Skeletal muscle cell (primary cell): ENCODE measurements around the gene TMEM123.

Experiments
- DNase-seq: peaks from one replicate; pipeline ENCODE4 v3.0.0-alpha.2; 2010; ENCODE audit warnings: low read depth
- H3K4me3 ChIP-seq: 2 replicates; pipeline ENCODE4 v1.5.1; 2011; ENCODE audit warnings: low read depth, mild to moderate bottlenecking, control low read depth, low read length, moderate library complexity

TMEM123 gene

DNA sequence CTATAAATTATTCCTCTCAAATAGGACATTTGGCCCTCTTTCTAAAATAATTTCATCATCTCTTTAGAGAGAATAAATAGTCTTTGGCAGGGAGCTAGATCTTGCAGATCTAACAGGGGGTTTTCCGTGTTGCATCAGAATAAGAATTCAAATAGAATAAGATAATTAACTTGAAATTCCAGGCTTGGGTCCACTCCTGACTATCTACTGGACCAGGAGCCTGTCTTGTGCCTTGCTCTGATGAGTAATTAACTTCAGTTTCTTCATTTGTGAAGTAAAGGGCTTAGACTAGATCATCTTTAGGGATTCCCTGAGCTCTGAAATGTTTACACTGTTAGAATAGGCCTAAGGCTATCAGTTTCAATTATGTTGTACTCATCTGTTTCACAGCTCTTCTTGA is 23.5 kb upstream of the TMEM123 start:
- no peak for DNase-seq

DNA sequence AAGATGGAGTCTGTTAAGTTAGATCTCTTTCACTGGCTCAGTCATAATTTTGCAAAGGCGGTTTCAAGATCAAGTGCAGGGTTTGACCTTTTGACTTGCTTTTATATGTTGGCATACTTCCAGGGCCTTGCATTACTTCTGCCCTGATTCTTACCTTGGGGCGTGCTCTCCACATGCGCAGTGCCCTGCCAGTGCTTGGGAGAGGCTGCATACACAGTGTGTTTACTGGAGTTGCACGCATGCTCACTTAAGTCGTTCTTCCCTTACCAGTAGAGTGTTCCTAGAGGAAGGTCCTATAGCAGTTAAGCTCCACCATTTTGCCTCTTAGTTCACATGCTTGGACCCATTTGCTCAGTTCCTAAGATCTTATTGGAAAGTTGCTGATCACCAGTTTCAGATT is 21.0 kb upstream of the TMEM123 start:
- DNase-seq = no peak
- no peak overlapping the region for H3K4me3 ChIP-seq

More for the DNA sequence above, 23.5 kb upstream of the TMEM123 start:
- H3K4me3 ChIP-seq = no peak overlapping the region

DNA sequence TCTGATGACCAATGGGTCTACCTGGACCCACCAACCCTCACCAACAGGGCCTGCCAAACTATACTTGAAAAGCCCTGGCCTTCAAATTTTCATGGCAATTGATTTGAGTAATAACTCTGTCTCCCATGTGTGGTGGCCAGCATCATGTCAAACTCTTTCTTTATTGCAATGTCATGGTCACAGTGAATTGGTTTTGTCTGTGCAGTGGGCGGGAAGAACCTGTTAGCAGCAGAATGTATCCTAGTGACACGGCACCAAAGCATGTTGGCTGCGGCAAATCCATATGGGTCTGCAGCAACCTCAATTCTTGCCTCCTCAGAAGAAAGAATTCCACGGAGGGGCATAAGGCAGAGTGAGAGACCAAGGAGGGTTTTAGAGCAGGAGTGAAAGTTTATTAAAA is 19.6 kb upstream of the TMEM123 start:
- no peak overlapping the region for H3K4me3 ChIP-seq
- DNase-seq = no peak

- H3K4me3 ChIP-seq = no peak overlapping the region
- no peak for DNase-seq
Measured at GRCh38 chr11:102471474-102471873, 18.9 kb upstream of the TMEM123 start.

DNA sequence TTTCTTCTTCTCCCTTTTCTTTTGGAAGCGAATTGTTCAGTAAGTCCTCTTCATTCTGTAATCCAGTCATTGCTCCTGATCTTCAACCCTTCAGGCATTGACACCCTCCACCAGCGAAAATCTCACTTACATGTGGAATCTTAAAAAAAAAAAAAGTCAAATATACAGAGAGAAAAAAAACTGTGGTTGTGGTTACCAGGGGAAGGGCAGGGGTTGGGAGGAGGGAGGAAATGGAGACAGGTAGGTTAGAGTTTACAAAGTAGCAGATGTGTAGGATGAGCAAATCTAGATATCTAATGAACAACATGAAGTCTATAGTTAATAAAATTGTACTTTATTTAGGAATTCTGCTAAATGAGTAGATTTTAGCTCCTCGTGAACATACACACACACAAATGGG is 17.7 kb upstream of the TMEM123 start:
- DNase-seq = no peak

DNA sequence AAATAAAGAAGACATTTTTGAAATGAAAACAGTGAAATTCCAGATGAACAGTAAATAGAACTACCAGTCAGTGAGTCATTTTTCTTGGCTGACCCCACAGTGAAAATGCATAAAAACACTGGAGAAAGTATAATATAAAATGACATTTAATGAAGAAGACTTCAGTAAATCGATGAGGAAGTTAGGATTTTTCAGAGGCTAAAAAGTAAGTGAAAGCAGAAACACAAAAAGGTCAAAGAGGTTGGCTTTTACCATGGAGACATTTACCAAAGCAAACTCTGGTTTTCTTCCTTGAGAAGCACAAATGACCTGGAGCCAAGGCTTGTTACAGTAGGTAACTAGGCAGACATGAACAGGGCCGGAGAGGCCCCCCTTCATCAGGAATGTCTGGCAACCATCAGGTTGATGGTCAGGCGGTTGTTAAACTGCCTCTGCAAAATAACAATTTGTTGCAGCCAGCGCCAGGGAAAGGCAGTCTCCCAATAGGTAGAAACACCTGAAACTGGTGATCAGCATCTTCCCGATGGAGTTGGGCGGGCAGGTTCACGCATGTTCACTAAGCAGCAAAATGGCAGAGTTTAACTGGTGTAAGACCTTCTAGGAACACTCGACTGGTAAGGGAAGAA is 16.7 kb upstream of the TMEM123 start:
- H3K4me3 ChIP-seq = no peak overlapping the region
- DNase-seq = no peak

More for the DNA sequence above, 17.7 kb upstream of the TMEM123 start:
- no peak overlapping the region for H3K4me3 ChIP-seq

- no peak overlapping the region for H3K4me3 ChIP-seq
- DNase-seq = no peak
Measured at GRCh38 chr11:102468616-102469195, 16.1 kb upstream of the TMEM123 start.

DNA sequence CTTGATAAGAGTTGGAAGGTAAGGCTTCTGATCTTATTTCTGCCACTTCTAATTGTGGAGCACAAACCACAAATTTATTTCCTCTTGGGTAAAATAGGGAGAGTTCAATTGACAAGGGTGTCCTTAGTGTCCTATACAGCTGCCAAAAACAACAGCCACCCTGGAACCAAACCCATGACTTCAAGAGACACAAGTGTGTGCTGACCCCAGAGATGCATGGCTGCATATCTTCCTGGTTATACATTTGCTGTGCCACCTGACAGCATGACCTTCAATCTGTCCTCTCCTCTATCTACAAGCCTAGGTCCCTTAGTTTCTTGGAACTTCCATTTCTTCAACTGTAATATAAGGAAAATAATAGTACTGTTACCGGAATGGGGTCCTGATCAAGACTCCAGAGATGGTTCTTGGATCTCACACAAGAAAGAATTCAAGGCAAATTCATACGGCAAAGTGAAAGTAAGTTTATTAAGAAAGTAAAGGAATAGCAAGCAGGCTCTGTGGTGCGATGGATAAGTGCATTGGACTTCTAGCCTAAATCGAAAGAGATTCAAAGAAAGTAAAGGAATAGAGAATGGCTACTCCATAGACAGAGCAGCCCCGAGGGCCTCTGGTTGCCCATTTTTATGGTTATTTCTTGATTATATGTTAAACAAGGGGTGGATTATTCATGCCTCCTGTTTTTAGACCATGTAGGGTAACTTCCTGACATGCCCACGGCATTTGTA is 15.5 kb upstream of the TMEM123 start:
- no peak overlapping the region for H3K4me3 ChIP-seq
- DNase-seq = no peak

- no peak overlapping the region for H3K4me3 ChIP-seq
- DNase-seq = no peak
Measured at GRCh38 chr11:102467080-102467708, 14.6 kb upstream of the TMEM123 start.

DNA sequence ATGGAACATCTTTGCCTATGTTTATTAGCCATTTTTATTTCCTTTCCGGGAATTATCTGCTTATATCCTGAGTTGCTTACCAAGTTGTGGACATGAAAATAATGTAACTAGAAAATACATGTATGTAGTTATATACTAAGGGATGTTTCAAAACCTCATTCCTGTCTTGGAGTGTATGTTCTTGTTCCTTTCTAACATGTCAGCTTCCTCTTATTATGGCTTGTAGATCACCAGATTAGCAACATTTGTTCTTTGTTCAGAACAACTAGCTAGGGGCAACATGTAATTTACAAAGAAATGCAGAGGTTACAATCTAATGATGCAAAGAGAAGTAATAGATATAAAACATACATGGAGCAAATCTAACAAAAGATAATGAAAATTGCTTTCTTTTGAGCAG is 13.1 kb upstream of the TMEM123 start:
- DNase-seq = no peak
- no peak overlapping the region for H3K4me3 ChIP-seq

DNA sequence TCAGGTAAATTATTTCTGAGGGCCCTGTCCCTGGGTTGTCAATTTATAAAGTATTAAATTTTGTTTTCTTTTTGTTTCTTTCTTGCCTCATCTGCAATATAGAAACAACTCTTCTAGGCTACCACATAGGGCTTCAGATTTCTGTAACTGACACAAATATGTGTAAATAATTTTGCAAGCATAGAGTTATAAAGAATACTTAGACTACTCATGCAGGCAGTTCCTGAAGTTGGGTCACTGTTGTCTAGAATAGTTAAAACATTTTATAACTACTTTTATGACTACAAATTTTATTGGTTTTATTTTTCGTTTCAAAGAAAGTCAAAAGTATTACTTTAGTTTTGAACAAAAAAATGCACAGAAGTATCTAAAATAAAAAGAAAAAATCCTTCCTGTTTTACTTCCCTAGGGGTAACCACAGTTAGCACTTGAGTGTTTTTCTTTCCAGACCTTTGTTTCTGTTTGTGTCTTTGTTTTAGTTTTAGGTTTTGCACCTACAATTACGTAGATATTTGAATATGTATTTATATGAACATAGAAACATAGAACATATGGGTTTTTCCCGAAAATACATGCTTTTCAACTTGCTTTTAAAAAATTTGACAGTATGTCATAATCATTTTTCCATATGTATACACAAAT is 12.4 kb upstream of the TMEM123 start:
- no peak overlapping the region for H3K4me3 ChIP-seq
- DNase-seq = no peak

DNA sequence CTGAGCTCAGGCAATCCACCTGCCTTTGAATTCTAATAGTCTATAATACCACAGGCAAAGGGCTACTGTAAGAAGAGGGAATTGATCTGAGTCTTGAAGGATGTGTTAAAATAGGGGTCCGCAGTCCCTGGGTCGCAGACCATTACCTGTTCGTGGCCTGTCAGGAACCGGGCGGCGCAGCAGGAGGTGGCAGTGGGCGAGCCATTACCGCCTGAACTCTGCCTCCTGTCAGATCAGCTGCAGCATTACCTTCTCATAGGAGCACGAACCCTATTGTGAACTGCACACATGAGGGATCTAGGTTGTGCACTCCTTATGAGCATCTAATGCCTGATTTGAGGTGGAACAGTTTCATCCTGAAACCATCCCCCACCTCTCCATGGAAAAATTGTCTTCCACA is 11.5 kb upstream of the TMEM123 start:
- no peak for DNase-seq
- no peak overlapping the region for H3K4me3 ChIP-seq

- no peak for DNase-seq
- no peak overlapping the region for H3K4me3 ChIP-seq
Measured at GRCh38 chr11:102462610-102463009, 10.0 kb upstream of the TMEM123 start.

- no peak for DNase-seq
Measured at GRCh38 chr11:102459393-102459792, 6.8 kb upstream of the TMEM123 start.

DNA sequence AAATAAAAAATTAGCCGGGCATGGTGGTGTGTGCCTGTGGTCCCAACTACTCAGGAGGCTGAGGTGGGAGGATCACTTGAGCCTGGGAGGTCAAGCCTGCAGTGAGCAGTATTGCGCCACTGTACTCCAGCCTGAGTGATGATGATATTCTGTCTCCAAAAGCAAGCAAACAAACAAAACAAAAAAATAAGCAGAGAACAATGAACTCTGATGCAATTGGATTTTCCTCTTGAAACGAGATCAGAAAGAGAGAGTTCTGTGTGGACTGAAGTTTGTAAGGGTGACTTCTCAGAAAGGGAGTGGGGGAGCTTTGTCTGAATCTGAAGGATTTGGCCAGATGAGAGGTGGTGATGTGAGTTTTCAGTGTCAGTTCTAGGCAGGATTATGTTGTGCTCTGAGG is 6.0 kb upstream of the TMEM123 start:
- peak; percentile 8 for DNase-seq
- no peak overlapping the region for H3K4me3 ChIP-seq

More at GRCh38 chr11:102459393-102459792, 6.8 kb upstream of the TMEM123 start:
- H3K4me3 ChIP-seq = no peak overlapping the region

DNA sequence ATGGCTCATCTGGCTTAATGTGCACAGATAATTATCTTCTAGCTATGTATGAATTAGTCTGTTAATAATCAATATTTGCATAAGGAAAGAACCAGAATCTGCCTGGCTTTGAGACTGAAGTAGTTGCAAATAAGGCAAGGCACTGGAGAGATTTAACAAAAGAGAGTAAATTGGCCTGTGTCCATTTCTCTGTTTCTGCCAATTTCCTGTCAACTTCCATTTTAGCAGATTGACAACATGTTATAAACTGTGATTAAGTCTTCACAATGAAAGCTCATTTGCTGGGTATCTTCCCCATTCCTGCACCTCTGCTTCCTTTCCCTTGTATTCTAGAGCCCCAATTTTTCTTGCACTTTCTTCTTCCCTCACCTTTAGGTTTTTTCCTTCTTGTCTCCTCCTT is 5.3 kb upstream of the TMEM123 start:
- DNase-seq = no peak
- H3K4me3 ChIP-seq = no peak overlapping the region

- no peak overlapping the region for H3K4me3 ChIP-seq
- no peak for DNase-seq
Measured at GRCh38 chr11:102457056-102457677, 4.6 kb upstream of the TMEM123 start.

DNA sequence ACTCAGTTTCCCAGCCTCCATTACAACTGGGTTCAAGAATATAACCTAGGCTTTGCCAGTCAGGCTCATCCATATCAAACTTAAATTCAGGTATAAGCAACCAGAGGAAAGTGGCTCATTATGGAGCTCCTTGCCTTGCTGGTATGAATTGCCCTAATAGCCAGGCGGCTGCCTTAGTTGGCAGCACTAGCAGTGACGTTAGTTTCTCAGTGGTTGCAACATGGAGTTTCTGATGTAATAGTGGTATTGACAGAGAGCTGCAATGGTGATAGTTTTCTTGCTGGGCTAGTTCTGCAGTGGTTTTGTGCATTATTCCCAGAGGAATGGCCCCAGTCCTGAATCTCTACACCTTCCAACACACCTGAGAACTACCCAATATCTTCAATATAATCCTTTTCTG is 3.8 kb upstream of the TMEM123 start:
- peak; percentile 29 for DNase-seq

DNA sequence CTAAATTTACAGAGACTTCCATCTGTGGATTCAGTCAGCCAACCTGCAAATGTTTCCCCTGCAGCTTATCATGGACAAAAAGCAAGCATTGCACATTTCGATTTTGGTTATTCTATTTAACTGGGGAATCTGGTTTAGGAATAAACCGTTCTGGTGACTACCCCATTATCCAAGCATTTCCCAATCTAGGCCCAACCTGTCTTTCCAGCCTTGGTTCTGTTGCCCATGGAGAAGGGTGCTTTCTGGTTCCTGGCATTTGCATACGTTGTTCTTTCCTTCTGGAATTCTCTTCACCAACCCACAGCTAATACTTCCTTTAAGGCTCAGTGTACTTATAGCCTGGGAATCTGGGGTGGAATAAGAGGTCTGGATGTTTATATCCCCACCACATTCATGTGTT is 1.4 kb upstream of the TMEM123 start:
- DNase-seq = no peak
- H3K4me3 ChIP-seq = no peak overlapping the region

More for the DNA sequence above, 3.8 kb upstream of the TMEM123 start:
- H3K4me3 ChIP-seq = no peak overlapping the region

DNA sequence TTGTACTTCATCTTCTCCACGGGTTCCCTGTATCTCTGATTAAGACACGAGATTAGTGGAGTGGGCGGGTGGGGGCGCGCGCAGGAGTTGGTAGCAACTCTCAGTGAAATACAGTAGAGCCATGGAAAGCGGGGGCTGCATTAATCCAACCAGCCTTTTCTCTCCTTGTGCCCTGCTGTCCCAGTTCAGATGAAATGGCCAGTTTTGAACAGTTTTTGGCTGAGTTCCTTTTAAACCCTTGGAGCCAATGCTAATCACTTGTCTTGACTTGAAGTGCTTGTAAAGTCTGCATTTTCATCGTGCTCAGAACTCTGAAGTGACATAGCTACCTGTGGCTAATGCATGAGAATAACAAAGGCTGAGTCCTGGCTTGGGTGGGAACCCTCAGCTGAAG is 734 bp upstream of the TMEM123 start:
- no peak for DNase-seq
- H3K4me3 ChIP-seq = peak overlapping the region; percentile 88
